Renal cortex interstitium (tissue), 15 donors: ENCODE measurements around the gene HSPE1. TPM values are rescaled to one million over a fixed set of nuclear protein-coding genes. Genes with fewer than 3 reads are reported as not detected.
A peak's percentile ranks its signal among the peaks of the same experiment; 100 is the strongest.
"Not testable (repeated sequence)": the region's sequence is repeated elsewhere in the genome, so short reads cannot be mapped to it uniquely, and the experiment has no call there.

Experiments used
- DNase-seq, 11 donors: peaks; one replicate each; pipeline ENCODE4 v3.0.0-alpha.2; 2013; ENCODE audit warnings: low read depth in 9 of 11, low spot score in 4 of 11; ENCODE audit errors: extremely low read depth in 1 of 11
- long read RNA-seq, 16 experiments: transcript quantifications; one replicate each; lab custom pipeline, GENCODE V29; 2026
- polyA plus RNA-seq, 3 donors: library from polyadenylated mRNA; unstranded; fragments of 120-200 nt; gene quantifications; one replicate each; pipeline ENCODE4 v1.2.1, GENCODE V29; 2013; ENCODE audit not compliant: insufficient read length in 3 of 3

HSPE1 gene
- 100 to 1,000 TPM; 214 to 298 (median 286) TPM for polyA plus RNA-seq
- long read RNA-seq, donor 1, transcript HSPE1-202 (3 exons, 570 nt), result minor isoform, 9 of 242 reads
- long read RNA-seq, donor 1, transcript HSPE1-201 (4 exons, 950 nt), result major isoform, 170 of 242 reads
- long read RNA-seq, donor 1, partial matches to known transcripts, result 58 of 242 reads
- long read RNA-seq, donor 1, other reads (novel, unspliced or antisense), result 0 of 242 reads
- long read RNA-seq, donor 2, transcript HSPE1-201 (4 exons, 950 nt), result major isoform, 192 of 259 reads
- long read RNA-seq, donor 2, transcript HSPE1-202 (3 exons, 570 nt), result minor isoform, 7 of 259 reads
- long read RNA-seq, donor 2, partial matches to known transcripts, result 59 of 259 reads
- long read RNA-seq, donor 2, other reads (novel, unspliced or antisense), result 0 of 259 reads
- long read RNA-seq, donor 3, transcript HSPE1-202 (3 exons, 570 nt), result minor isoform, 8 of 325 reads
- long read RNA-seq, donor 3, transcript HSPE1-201 (4 exons, 950 nt), result major isoform, 253 of 325 reads
- long read RNA-seq, donor 3, partial matches to known transcripts, result 57 of 325 reads
- long read RNA-seq, donor 3, other reads (novel, unspliced or antisense), result 5 of 325 reads
- long read RNA-seq, donor 4, transcript HSPE1-201 (4 exons, 950 nt), result major isoform, 163 of 197 reads
- long read RNA-seq, donor 4, transcript HSPE1-202 (3 exons, 570 nt), result minor isoform, 8 of 197 reads
- long read RNA-seq, donor 4, transcript HSPE1-206 (2 exons, 569 nt), result minor isoform, 5 of 197 reads
- long read RNA-seq, donor 4, partial matches to known transcripts, result 20 of 197 reads
- long read RNA-seq, donor 4, other reads (novel, unspliced or antisense), result 0 of 197 reads
- long read RNA-seq, donor 5, result 0 reads
- long read RNA-seq, donor 6, transcript HSPE1-202 (3 exons, 570 nt), result minor isoform, 8 of 256 reads
- long read RNA-seq, donor 6, transcript HSPE1-201 (4 exons, 950 nt), result major isoform, 194 of 256 reads
- long read RNA-seq, donor 6, partial matches to known transcripts, result 45 of 256 reads
- long read RNA-seq, donor 6, other reads (novel, unspliced or antisense), result 0 of 256 reads
- long read RNA-seq, donor 7, transcript HSPE1-202 (3 exons, 570 nt), result minor isoform, 7 of 1,533 reads
- long read RNA-seq, donor 7, transcript HSPE1-206 (2 exons, 569 nt), result minor isoform, 5 of 1,533 reads
- long read RNA-seq, donor 7, transcript HSPE1-201 (4 exons, 950 nt), result major isoform, 323 of 1,533 reads
- long read RNA-seq, donor 7, partial matches to known transcripts, result 1,088 of 1,533 reads
- long read RNA-seq, donor 7, other reads (novel, unspliced or antisense), result 104 of 1,533 reads
- long read RNA-seq, donor 8, transcript HSPE1-204 (2 exons, 700 nt), result minor isoform, 5 of 521 reads
- long read RNA-seq, donor 8, transcript HSPE1-202 (3 exons, 570 nt), result minor isoform, 16 of 521 reads
- long read RNA-seq, donor 8, transcript HSPE1-206 (2 exons, 569 nt), result minor isoform, 16 of 521 reads
- long read RNA-seq, donor 8, transcript HSPE1-201 (4 exons, 950 nt), result major isoform, 366 of 521 reads
- long read RNA-seq, donor 8, partial matches to known transcripts, result 104 of 521 reads
- long read RNA-seq, donor 8, other reads (novel, unspliced or antisense), result 14 of 521 reads
- long read RNA-seq, donor 9, transcript HSPE1-201 (4 exons, 950 nt), result major isoform, 187 of 243 reads
- long read RNA-seq, donor 9, transcript HSPE1-202 (3 exons, 570 nt), result minor isoform, 6 of 243 reads
- long read RNA-seq, donor 9, partial matches to known transcripts, result 46 of 243 reads
- long read RNA-seq, donor 9, other reads (novel, unspliced or antisense), result 0 of 243 reads
- long read RNA-seq, donor 10, transcript HSPE1-202 (3 exons, 570 nt), result minor isoform, 6 of 329 reads
- long read RNA-seq, donor 10, transcript HSPE1-201 (4 exons, 950 nt), result major isoform, 260 of 329 reads
- long read RNA-seq, donor 10, partial matches to known transcripts, result 58 of 329 reads
- long read RNA-seq, donor 10, other reads (novel, unspliced or antisense), result 0 of 329 reads
- long read RNA-seq, donor 11, transcript HSPE1-201 (4 exons, 950 nt), result major isoform, 123 of 140 reads
- long read RNA-seq, donor 11, transcript HSPE1-202 (3 exons, 570 nt), result minor isoform, 5 of 140 reads
- long read RNA-seq, donor 11, partial matches to known transcripts, result 9 of 140 reads
- long read RNA-seq, donor 11, other reads (novel, unspliced or antisense), result 0 of 140 reads
- long read RNA-seq, donor 12, transcript HSPE1-202 (3 exons, 570 nt), result minor isoform, 6 of 145 reads
- long read RNA-seq, donor 12, transcript HSPE1-201 (4 exons, 950 nt), result major isoform, 90 of 145 reads
- long read RNA-seq, donor 12, partial matches to known transcripts, result 45 of 145 reads
- long read RNA-seq, donor 12, other reads (novel, unspliced or antisense), result 0 of 145 reads
- long read RNA-seq, donor 13, transcript HSPE1-202 (3 exons, 570 nt), result minor isoform, 17 of 614 reads
- long read RNA-seq, donor 13, transcript HSPE1-206 (2 exons, 569 nt), result minor isoform, 9 of 614 reads
- long read RNA-seq, donor 13, transcript HSPE1-201 (4 exons, 950 nt), result major isoform, 431 of 614 reads
- long read RNA-seq, donor 13, partial matches to known transcripts, result 137 of 614 reads
- long read RNA-seq, donor 13, other reads (novel, unspliced or antisense), result 15 of 614 reads
- long read RNA-seq, donor 14, transcript HSPE1-201 (4 exons, 950 nt), result major isoform, 196 of 242 reads
- long read RNA-seq, donor 14, transcript HSPE1-202 (3 exons, 570 nt), result minor isoform, 9 of 242 reads
- long read RNA-seq, donor 14, partial matches to known transcripts, result 32 of 242 reads
- long read RNA-seq, donor 14, other reads (novel, unspliced or antisense), result 0 of 242 reads
- long read RNA-seq, donor 15, transcript HSPE1-201 (4 exons, 950 nt), result major isoform, 83 of 104 reads
- long read RNA-seq, donor 15, partial matches to known transcripts, result 16 of 104 reads
- long read RNA-seq, donor 15, other reads (novel, unspliced or antisense), result 0 of 104 reads
- long read RNA-seq, donor 16, transcript HSPE1-206 (2 exons, 569 nt), result minor isoform, 7 of 540 reads
- long read RNA-seq, donor 16, transcript HSPE1-201 (4 exons, 950 nt), result major isoform, 444 of 540 reads
- long read RNA-seq, donor 16, transcript HSPE1-202 (3 exons, 570 nt), result minor isoform, 20 of 540 reads
- long read RNA-seq, donor 16, transcript HSPE1-204 (2 exons, 700 nt), result minor isoform, 6 of 540 reads
- long read RNA-seq, donor 16, partial matches to known transcripts, result 61 of 540 reads
- long read RNA-seq, donor 16, other reads (novel, unspliced or antisense), result 0 of 540 reads

- peak; percentile 98 to 100 (median 100) for DNase-seq
Observed at GRCh38 chr2:197499594-197500502, at the start of gene HSPE1, which contains the start of gene HSPD1. HSPE1 (plus strand) TSS chr2:197500379; CDS start chr2:197500437, 58 bp downstream. HSPD1 (minus strand) TSS chr2:197499840; CDS start chr2:197498848, 992 bp downstream.

- DNase-seq, result no peak
Observed at GRCh38 chr2:197450465-197450864, 49.7 kb upstream of the HSPE1 start.

GRCh38 chr2:197450935-197451358 is 49.2 kb upstream of the HSPE1 start:
- DNase-seq, result not testable (repeated sequence)

GRCh38 chr2:197452754-197453122 is 47.4 kb upstream of the HSPE1 start:
- no peak for DNase-seq

- DNase-seq, result peak; percentile 95 to 100 (median 99)
Observed at GRCh38 chr2:197453123-197453913, 46.9 kb upstream of the HSPE1 start, which contains the start of gene COQ10B. COQ10B (plus strand) TSS chr2:197453552; CDS start chr2:197453561, 9 bp downstream.

GRCh38 chr2:197453914-197454398 is 46.2 kb upstream of the HSPE1 start:
- DNase-seq, result peak in 4 of 11 donors; percentile 19 to 74 (median 56)

- DNase-seq, result no peak
Observed at GRCh38 chr2:197454923-197455322, 45.3 kb upstream of the HSPE1 start.

GRCh38 chr2:197455428-197455827 is 44.8 kb upstream of the HSPE1 start:
- no peak for DNase-seq

- DNase-seq, result no peak
Observed at GRCh38 chr2:197460649-197461048, 39.5 kb upstream of the HSPE1 start.

GRCh38 chr2:197461057-197461456 is 39.1 kb upstream of the HSPE1 start:
- no peak for DNase-seq

GRCh38 chr2:197464175-197464574 is 36.0 kb upstream of the HSPE1 start:
- no peak for DNase-seq

GRCh38 chr2:197472166-197472565 is 28.0 kb upstream of the HSPE1 start:
- no peak for DNase-seq

GRCh38 chr2:197477797-197478196 is 22.4 kb upstream of the HSPE1 start:
- no peak for DNase-seq
